ENCODE results near the gene ME1. TPM values are rescaled to one million over a fixed set of nuclear protein-coding genes. Genes with fewer than 3 reads are reported as not detected.
A peak's percentile ranks its signal among the peaks of the same experiment; 100 is the strongest.

Gene ME1
- total and polyA plus RNA-seq, 9 of the 15 experiments (the other 6 are each of a cell fraction or from before 2014, with no cell fraction given), result 3.2 to 10.4 (median 5.5) TPM

DNA sequence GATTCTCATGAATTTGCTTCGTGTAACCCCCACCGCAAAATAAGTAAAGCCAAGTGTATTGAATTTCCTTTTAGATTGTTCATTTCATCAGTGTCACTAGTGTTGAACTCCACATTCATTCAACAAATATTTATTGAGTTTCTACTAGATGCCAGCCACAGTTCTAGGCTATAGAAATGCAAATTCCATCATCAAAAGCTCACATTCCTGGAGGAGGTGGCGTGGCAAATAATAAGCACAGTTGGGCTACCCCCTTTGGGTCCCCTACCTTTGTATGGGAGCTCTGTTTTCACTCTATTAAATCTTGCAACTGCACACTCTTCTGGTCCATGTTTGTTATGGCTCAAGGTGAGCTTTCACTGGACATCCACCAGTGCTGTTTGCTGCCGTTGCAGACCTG, 12.7 kb upstream of the ME1 start:
- TF ChIP-seq, protein P1, sequence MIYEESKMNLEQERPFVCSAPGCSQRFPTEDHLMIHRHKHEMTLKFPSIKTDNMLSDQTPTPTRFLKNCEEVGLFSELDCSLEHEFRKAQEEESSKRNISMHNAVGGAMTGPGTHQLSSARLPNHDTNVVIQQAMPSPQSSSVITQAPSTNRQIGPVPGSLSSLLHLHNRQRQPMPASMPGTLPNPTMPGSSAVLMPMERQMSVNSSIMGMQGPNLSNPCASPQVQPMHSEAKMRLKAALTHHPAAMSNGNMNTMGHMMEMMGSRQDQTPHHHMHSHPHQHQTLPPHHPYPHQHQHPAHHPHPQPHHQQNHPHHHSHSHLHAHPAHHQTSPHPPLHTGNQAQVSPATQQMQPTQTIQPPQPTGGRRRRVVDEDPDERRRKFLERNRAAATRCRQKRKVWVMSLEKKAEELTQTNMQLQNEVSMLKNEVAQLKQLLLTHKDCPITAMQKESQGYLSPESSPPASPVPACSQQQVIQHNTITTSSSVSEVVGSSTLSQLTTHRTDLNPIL (CRISPR knock-in tag; IDR thresholded peaks at IDR 0.05), result no peak
- no peak for TF ChIP-seq ZNF311 (CRISPR knock-in tag; IDR thresholded peaks at IDR 0.05)
- TF ChIP-seq, protein P2, sequence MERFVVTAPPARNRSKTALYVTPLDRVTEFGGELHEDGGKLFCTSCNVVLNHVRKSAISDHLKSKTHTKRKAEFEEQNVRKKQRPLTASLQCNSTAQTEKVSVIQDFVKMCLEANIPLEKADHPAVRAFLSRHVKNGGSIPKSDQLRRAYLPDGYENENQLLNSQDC (CRISPR knock-in tag; IDR thresholded peaks at IDR 0.05), result no peak
- TF ChIP-seq, protein P3, sequence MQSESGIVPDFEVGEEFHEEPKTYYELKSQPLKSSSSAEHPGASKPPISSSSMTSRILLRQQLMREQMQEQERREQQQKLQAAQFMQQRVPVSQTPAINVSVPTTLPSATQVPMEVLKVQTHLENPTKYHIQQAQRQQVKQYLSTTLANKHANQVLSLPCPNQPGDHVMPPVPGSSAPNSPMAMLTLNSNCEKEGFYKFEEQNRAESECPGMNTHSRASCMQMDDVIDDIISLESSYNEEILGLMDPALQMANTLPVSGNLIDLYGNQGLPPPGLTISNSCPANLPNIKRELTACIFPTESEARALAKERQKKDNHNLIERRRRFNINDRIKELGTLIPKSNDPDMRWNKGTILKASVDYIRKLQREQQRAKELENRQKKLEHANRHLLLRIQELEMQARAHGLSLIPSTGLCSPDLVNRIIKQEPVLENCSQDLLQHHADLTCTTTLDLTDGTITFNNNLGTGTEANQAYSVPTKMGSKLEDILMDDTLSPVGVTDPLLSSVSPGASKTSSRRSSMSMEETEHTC (IDR thresholded peaks at IDR 0.05), result no peak
- TF ChIP-seq NCOA6 (IDR thresholded peaks at IDR 0.05), result no peak
- TF ChIP-seq ERF (CRISPR knock-in tag; IDR thresholded peaks at IDR 0.05), result no peak
- no peak for TF ChIP-seq TAF1 (IDR thresholded peaks at IDR 0.05; ENCODE audit: control insufficient read depth, extremely low read depth, insufficient read depth, low read length, severe bottlenecking)
- TF ChIP-seq ZKSCAN8 (CRISPR knock-in tag; IDR thresholded peaks at IDR 0.05), result no peak
- TF ChIP-seq, protein P4, sequence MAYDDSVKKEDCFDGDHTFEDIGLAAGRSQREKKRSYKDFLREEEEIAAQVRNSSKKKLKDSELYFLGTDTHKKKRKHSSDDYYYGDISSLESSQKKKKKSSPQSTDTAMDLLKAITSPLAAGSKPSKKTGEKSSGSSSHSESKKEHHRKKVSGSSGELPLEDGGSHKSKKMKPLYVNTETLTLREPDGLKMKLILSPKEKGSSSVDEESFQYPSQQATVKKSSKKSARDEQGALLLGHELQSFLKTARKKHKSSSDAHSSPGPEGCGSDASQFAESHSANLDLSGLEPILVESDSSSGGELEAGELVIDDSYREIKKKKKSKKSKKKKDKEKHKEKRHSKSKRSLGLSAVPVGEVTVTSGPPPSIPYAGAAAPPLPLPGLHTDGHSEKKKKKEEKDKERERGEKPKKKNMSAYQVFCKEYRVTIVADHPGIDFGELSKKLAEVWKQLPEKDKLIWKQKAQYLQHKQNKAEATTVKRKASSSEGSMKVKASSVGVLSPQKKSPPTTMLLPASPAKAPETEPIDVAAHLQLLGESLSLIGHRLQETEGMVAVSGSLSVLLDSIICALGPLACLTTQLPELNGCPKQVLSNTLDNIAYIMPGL (CRISPR knock-in tag; IDR thresholded peaks at IDR 0.05), result no peak
- no peak for TF ChIP-seq MEF2A (IDR thresholded peaks at IDR 0.05; ENCODE audit: control insufficient read depth, low read depth, low read length)
- no peak for TF ChIP-seq ZNF384 (IDR thresholded peaks at IDR 0.05; ENCODE audit: low read depth, low read length)
- no peak for TF ChIP-seq KLF1 (tag; IDR thresholded peaks at IDR 0.05)
- TF ChIP-seq CEBPG (CRISPR knock-in tag; IDR thresholded peaks at IDR 0.05), result no peak
- TF ChIP-seq CEBPG (tag; conservative IDR thresholded peaks at IDR 0.05 in 1 of 2, IDR thresholded peaks at IDR 0.05 in 1 of 2), result no peak
- Histone ChIP-seq H2AFZ (ENCODE audit: low read depth, low read length) (no peak overlapping the region), H3K27ac (ENCODE audit: extremely low read depth, low read depth, low read length) (no peak overlapping the region), H3K36me3 (ENCODE audit: control insufficient read depth, insufficient read depth, low read length) (no peaks in the 10 kb centered on the region), H3K27me3 (ENCODE audit: control insufficient read depth in 2 of 2, insufficient read depth in 2 of 2, low read length in 2 of 2) (no peaks in the 10 kb centered on the region; a peak in 1 of 5 replicates), H3K79me2 (ENCODE audit: control insufficient read depth, insufficient read depth, low read length) (no peaks in the 10 kb centered on the region), H3K4me1 (replicated peaks in 1 of 2; ENCODE audit: control insufficient read depth in 2 of 2, insufficient read depth in 2 of 2, low read length in 2 of 2) (no peaks in the 10 kb centered on the region; a peak in 1 of 5 replicates), H3K4me3 (no peak overlapping the region), H3K4me2 (ENCODE audit: insufficient read depth, low read length) (no peak overlapping the region), H4K20me1 (replicated peaks; ENCODE audit: control insufficient read depth, insufficient read depth, low read length) (no peaks in the 10 kb centered on the region), H3K9ac (ENCODE audit: insufficient read depth in 1 of 2, low read depth in 2 of 2, low read length in 2 of 2) (no peak overlapping the region), H3K9me3 (replicated peaks; ENCODE audit: control insufficient read depth, insufficient read depth, low read depth, low read length) (no peaks in the 10 kb centered on the region), H3K9me1 (ENCODE audit: control insufficient read depth, insufficient read depth, low read length) (no peaks in the 10 kb centered on the region)
- no TSS peak for BruUV-seq (replicated peaks)
- in situ Hi-C loops (cut with MboI), result no loop called here
- DNase-seq (ENCODE audit: extremely low read depth in 1 of 4, low spot score in 3 of 4) (no peak), FAIRE-seq (no peak), ATAC-seq (peak; percentile 31; the same call in 1 of the 3 replicates)
- ChIA-PET CTCF (ENCODE audit: low intra/inter-chr PET ratio) (no interaction called here), POLR2A (interaction anchor here (1.2 to 1.4 kb wide), 2 partner anchors 10 kb away, joined by 3 to 4 read pairs; no protein-coding TSS in a partner anchor)
- intact Hi-C loops (cut with micrococcal nuclease), result no loop called here
- WGBS (ENCODE audit: insufficient coverage, low coverage, missing lambda C conversion rate), result 56% methylated on average over 4 of the region's 4 CpGs

Measured in K562 (cell line).